ENCODE data around the gene PARN. TPM values are rescaled to one million over a fixed set of nuclear protein-coding genes. Genes with fewer than 3 reads are reported as not detected.

Gene PARN
- total RNA-seq, 1 experiment from 2014 or later = 30.7 TPM

- TF ChIP-seq, protein P1, sequence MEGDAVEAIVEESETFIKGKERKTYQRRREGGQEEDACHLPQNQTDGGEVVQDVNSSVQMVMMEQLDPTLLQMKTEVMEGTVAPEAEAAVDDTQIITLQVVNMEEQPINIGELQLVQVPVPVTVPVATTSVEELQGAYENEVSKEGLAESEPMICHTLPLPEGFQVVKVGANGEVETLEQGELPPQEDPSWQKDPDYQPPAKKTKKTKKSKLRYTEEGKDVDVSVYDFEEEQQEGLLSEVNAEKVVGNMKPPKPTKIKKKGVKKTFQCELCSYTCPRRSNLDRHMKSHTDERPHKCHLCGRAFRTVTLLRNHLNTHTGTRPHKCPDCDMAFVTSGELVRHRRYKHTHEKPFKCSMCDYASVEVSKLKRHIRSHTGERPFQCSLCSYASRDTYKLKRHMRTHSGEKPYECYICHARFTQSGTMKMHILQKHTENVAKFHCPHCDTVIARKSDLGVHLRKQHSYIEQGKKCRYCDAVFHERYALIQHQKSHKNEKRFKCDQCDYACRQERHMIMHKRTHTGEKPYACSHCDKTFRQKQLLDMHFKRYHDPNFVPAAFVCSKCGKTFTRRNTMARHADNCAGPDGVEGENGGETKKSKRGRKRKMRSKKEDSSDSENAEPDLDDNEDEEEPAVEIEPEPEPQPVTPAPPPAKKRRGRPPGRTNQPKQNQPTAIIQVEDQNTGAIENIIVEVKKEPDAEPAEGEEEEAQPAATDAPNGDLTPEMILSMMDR (IDR thresholded peaks at IDR 0.05; ENCODE audit: insufficient read depth in 1 of 2, low read depth in 1 of 2, low read length in 1 of 2, severe bottlenecking in 1 of 2, unreplicated experiment in 1 of 2) = no peak
- ChIA-PET POLR2A (interaction anchor here (0.5 kb wide), 1 partner anchor 165 kb away, joined by 4 read pairs; no protein-coding TSS in a partner anchor), CTCF (no interaction called here)
- no peak overlapping the region for H3K27ac Mint-ChIP-seq (ENCODE audit: unreplicated experiment)
- no peaks in the 10 kb centered on the region for H3K9me3 Mint-ChIP-seq (ENCODE audit: unreplicated experiment)
- no peak for DNase-seq
- H3K4me3 ChIP-seq (ENCODE audit: low read depth, low read length) = no peak overlapping the region
- no peaks in the 10 kb centered on the region for H3K9me3 ChIP-seq
- H3K4me1 Mint-ChIP-seq (ENCODE audit: low read depth, unreplicated experiment) = no peaks in the 10 kb centered on the region
- no peaks in the 10 kb centered on the region for H3K27me3 ChIP-seq (replicated peaks; ENCODE audit: control insufficient read depth, insufficient read depth, low read length)
- no peaks in the 10 kb centered on the region for H3K36me3 Mint-ChIP-seq (ENCODE audit: insufficient read depth, unreplicated experiment)
- no peak overlapping the region for H3K4me3 Mint-ChIP-seq (ENCODE audit: unreplicated experiment)
- BruUV-seq (replicated peaks) = no TSS peak
- H3K36me3 ChIP-seq (ENCODE audit: control insufficient read depth, insufficient read depth, low read length) = no peaks in the 10 kb centered on the region
- no peaks in the 10 kb centered on the region for H3K27me3 Mint-ChIP-seq (ENCODE audit: insufficient read depth, unreplicated experiment)
- H3K4me1 ChIP-seq = no peaks in the 10 kb centered on the region
- intact Hi-C loops (cut with micrococcal nuclease; ENCODE audit: unreplicated experiment) = loop anchor here (10.0 kb wide), 1 partner anchor 56 kb away; no protein-coding TSS in a partner anchor
These were observed 109.3 kb downstream of the PARN start for GRCh38 chr16:14520753-14521152.

DNA sequence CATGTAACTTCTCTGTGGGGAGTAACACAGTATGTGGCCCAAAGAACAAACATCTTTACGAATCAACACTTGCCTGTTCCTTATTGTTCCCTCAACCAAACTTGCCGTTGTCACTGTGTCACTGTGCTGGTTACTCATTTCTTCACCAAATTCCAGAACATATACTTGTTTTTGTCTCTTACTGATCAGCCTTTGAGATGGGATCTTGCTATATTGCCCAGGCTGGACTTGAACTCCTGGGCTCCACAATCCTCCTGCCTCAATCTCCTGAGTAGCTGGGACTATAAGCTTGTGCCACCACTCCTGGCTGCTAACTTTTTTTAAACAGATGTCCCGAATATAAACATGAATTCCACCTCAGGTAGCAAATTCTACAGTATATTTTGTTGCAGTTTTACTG lies 115.1 kb downstream of the PARN start:
- Mint-ChIP-seq H3K27me3 (ENCODE audit: insufficient read depth, unreplicated experiment) (no peaks in the 10 kb centered on the region), H3K4me1 (ENCODE audit: low read depth, unreplicated experiment) (no peaks in the 10 kb centered on the region), H3K36me3 (ENCODE audit: insufficient read depth, unreplicated experiment) (no peaks in the 10 kb centered on the region), H3K4me3 (ENCODE audit: unreplicated experiment) (no peak overlapping the region), H3K9me3 (ENCODE audit: unreplicated experiment) (no peaks in the 10 kb centered on the region), H3K27ac (ENCODE audit: unreplicated experiment) (no peak overlapping the region)
- intact Hi-C loops (cut with micrococcal nuclease; ENCODE audit: unreplicated experiment) = no loop called here
- TF ChIP-seq, protein P1 (IDR thresholded peaks at IDR 0.05; ENCODE audit: insufficient read depth in 1 of 2, low read depth in 1 of 2, low read length in 1 of 2, severe bottlenecking in 1 of 2, unreplicated experiment in 1 of 2) = no peak
- Histone ChIP-seq H3K36me3 (ENCODE audit: control insufficient read depth, insufficient read depth, low read length) (no peaks in the 10 kb centered on the region), H3K9me3 (no peaks in the 10 kb centered on the region), H3K4me3 (ENCODE audit: low read depth, low read length) (no peak overlapping the region), H3K27me3 (replicated peaks; ENCODE audit: control insufficient read depth, insufficient read depth, low read length) (no peaks in the 10 kb centered on the region), H3K4me1 (no peaks in the 10 kb centered on the region)
- POLR2A ChIA-PET = no interaction called here
- CTCF ChIA-PET = interaction anchor here (0.7 kb wide), 1 partner anchor 263 kb away, joined by 3 read pairs; no protein-coding TSS in a partner anchor
- no peak for DNase-seq
- no TSS peak for BruUV-seq (replicated peaks)

DNA sequence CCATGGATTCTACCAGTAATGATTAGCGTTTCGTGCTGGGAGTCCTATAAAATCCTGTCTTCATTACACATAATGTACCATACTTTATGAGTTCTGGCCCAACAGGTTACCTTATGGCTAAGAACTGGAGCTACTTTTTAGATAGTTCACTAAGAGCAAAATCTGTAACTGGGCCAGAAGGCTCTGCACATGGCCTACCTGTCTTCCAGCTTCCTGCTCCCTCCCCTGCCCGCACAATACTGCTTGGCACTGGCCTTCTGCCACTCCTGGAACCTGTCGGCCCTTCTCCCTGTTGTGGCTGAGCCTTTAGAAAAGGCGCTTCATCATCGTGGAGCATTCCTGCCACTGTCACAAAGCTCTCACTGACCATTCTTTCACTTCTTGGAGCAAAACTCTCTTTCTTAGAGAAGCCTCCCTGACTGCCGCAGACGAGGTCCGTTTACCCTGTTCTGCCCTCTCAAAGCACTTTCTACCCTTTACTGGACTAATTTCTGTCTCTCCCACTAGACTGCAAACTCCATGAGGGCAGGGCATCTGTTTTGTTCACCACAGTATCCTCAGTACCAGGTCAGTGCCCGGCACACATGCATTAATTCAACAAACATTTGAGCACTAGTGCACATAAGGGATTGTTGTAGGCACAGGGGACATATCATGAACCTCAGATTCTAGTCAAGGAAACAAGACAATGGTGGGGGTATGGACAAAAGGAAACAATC lies 116.5 kb downstream of the PARN start:
- H3K4me3 ChIP-seq (ENCODE audit: low read depth, low read length) = no peak overlapping the region
- ChIA-PET POLR2A (no interaction called here), CTCF (no interaction called here)
- no peaks in the 10 kb centered on the region for H3K4me1 ChIP-seq
- no peaks in the 10 kb centered on the region for H3K36me3 ChIP-seq (ENCODE audit: control insufficient read depth, insufficient read depth, low read length)
- no peaks in the 10 kb centered on the region for H3K9me3 ChIP-seq
- no peak overlapping the region for H3K4me3 Mint-ChIP-seq (ENCODE audit: unreplicated experiment)
- TF ChIP-seq, protein P1 (IDR thresholded peaks at IDR 0.05; ENCODE audit: insufficient read depth in 1 of 2, low read depth in 1 of 2, low read length in 1 of 2, severe bottlenecking in 1 of 2, unreplicated experiment in 1 of 2) = no peak
- H3K27me3 ChIP-seq (replicated peaks; ENCODE audit: control insufficient read depth, insufficient read depth, low read length) = no peaks in the 10 kb centered on the region
- intact Hi-C loops (cut with micrococcal nuclease; ENCODE audit: unreplicated experiment) = no loop called here
- no peak for DNase-seq
- no TSS peak for BruUV-seq (replicated peaks)
- no peaks in the 10 kb centered on the region for H3K9me3 Mint-ChIP-seq (ENCODE audit: unreplicated experiment)
- H3K36me3 Mint-ChIP-seq (ENCODE audit: insufficient read depth, unreplicated experiment) = no peaks in the 10 kb centered on the region
- no peaks in the 10 kb centered on the region for H3K4me1 Mint-ChIP-seq (ENCODE audit: low read depth, unreplicated experiment)
- H3K27me3 Mint-ChIP-seq (ENCODE audit: insufficient read depth, unreplicated experiment) = no peaks in the 10 kb centered on the region
- no peak overlapping the region for H3K27ac Mint-ChIP-seq (ENCODE audit: unreplicated experiment)

Data from Caco-2 (cell line).